IPS-18a (cell line): ENCODE measurements around the gene CCDC197.
A peak's percentile ranks its signal among the peaks of the same experiment; 100 is the strongest.

Experiments
- H3K27ac ChIP-seq: one replicate; pipeline ENCODE4 v1.5.1; 2013; ENCODE audit warnings: low read length
- H3K27me3 ChIP-seq: one replicate; pipeline ENCODE4 v1.6.1; 2013; ENCODE audit warnings: mild to moderate bottlenecking, low read length; ENCODE audit not compliant: control insufficient read depth, insufficient read depth
- H3K36me3 ChIP-seq: one replicate; pipeline ENCODE4 v1.6.1; 2013; ENCODE audit warnings: low read depth, low read length; ENCODE audit not compliant: control insufficient read depth
- H3K4me1 ChIP-seq: one replicate; pipeline ENCODE4 v1.6.1; 2013; ENCODE audit warnings: low read depth, low read length; ENCODE audit not compliant: control insufficient read depth
- H3K4me3 ChIP-seq: one replicate; pipeline ENCODE4 v1.5.1; 2013; ENCODE audit warnings: low read length
- H3K9ac ChIP-seq: one replicate; pipeline ENCODE4 v1.6.1; 2013; ENCODE audit warnings: mild to moderate bottlenecking, low read length, moderate library complexity
- H3K9me3 ChIP-seq: one replicate; pipeline ENCODE4 v1.6.1; 2013; ENCODE audit warnings: low read depth, low read length; ENCODE audit not compliant: control insufficient read depth

CCDC197 gene

DNA sequence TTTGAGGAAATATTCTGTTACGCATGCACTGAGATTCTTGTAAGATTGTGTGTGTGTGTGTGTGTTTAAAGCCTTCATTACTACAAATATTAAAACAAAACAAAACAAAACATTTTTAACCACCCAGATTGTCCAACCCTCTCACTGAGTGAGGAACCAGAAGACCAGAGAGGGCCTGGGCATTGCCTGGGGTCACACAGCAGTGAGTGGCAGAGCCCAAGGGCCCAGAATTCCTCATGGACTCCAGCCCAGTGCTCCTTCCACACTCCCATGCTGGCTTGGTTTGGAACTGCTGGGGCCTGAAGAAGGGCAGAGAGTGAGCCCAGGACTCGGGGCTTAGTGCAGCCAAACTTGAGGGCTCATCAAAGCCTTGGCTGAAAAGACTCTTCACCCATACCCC lies 27.4 kb downstream of the CCDC197 start:
- no peaks in the 10 kb centered on the region for H3K9me3 ChIP-seq
- H3K4me3 ChIP-seq: no peak overlapping the region
- no peak overlapping the region for H3K27ac ChIP-seq
- no peaks in the 10 kb centered on the region for H3K36me3 ChIP-seq
- H3K9ac ChIP-seq: no peak overlapping the region
- peaks cover 17% of the 10 kb centered on the region for H3K4me1 ChIP-seq
- H3K27me3 ChIP-seq: no peaks in the 10 kb centered on the region

DNA sequence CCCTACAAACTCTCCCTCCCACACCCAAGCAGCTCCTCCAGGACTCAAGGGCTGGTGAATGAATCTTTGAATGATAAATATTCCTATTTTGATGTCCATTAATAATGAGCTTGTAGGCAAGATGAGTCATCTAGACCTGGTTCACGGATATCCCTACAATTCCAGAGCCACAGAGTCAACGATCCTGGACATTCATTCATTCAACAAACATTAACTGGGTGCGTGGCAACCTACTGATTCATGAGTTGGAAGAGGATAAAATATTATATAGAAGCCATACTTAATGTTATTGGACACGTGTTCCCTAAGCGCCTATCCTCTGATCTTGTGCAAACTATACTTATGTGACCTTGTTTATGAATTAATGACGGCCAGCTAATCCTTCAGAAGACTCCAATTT lies 28.6 kb downstream of the CCDC197 start:
- Histone ChIP-seq H3K9me3 (no peaks in the 10 kb centered on the region), H3K4me1 (peaks cover 17% of the 10 kb centered on the region), H3K4me3 (peak overlapping the region; percentile 48), H3K27ac (no peak overlapping the region), H3K36me3 (no peaks in the 10 kb centered on the region), H3K27me3 (no peaks in the 10 kb centered on the region), H3K9ac (no peak overlapping the region)

GRCh38 chr14:94026173-94026888 lies 29.2 kb downstream of the CCDC197 start, which contains the start of gene OTUB2:
Gene OTUB2 (plus strand): TSS chr14:94026340. CDS start chr14:94026538, 198 bp downstream.
- Histone ChIP-seq H3K36me3 (no peaks in the 10 kb centered on the region), H3K9me3 (no peaks in the 10 kb centered on the region), H3K4me1 (peaks cover 17% of the 10 kb centered on the region), H3K27me3 (no peaks in the 10 kb centered on the region), H3K9ac (no peak within 1 kb of the TSS), H3K4me3 (peak within 1 kb of the TSS; percentile 48), H3K27ac (no peak within 1 kb of the TSS)

GRCh38 chr14:94026889-94027469 lies 29.9 kb downstream of the CCDC197 start:
- Histone ChIP-seq H3K4me1 (peaks cover 12% of the 10 kb centered on the region), H3K4me3 (peak overlapping the region; percentile 48), H3K9me3 (no peaks in the 10 kb centered on the region), H3K36me3 (no peaks in the 10 kb centered on the region), H3K27ac (no peak overlapping the region), H3K9ac (no peak overlapping the region), H3K27me3 (no peaks in the 10 kb centered on the region)

- Histone ChIP-seq H3K27ac (no peak overlapping the region), H3K4me3 (no peak overlapping the region), H3K4me1 (peaks cover 4% of the 10 kb centered on the region), H3K36me3 (no peaks in the 10 kb centered on the region), H3K9ac (no peak overlapping the region), H3K9me3 (no peaks in the 10 kb centered on the region), H3K27me3 (no peaks in the 10 kb centered on the region)
Observed at GRCh38 chr14:94027566-94028449, 30.7 kb downstream of the CCDC197 start.

- H3K4me3 ChIP-seq: no peak overlapping the region
- H3K27ac ChIP-seq: no peak overlapping the region
- H3K9ac ChIP-seq: no peak overlapping the region
Observed at GRCh38 chr14:94028450-94028826, 31.3 kb downstream of the CCDC197 start.

GRCh38 chr14:94029265-94029664 lies 32.2 kb downstream of the CCDC197 start:
- no peak overlapping the region for H3K27ac ChIP-seq
- H3K4me3 ChIP-seq: no peak overlapping the region
- H3K27me3 ChIP-seq: no peaks in the 10 kb centered on the region
- no peak overlapping the region for H3K9ac ChIP-seq
- no peaks in the 10 kb centered on the region for H3K9me3 ChIP-seq
- H3K36me3 ChIP-seq: no peaks in the 10 kb centered on the region
- H3K4me1 ChIP-seq: no peaks in the 10 kb centered on the region

More at GRCh38 chr14:94028450-94028826, 31.3 kb downstream of the CCDC197 start:
- no peaks in the 10 kb centered on the region for H3K36me3 ChIP-seq
- no peaks in the 10 kb centered on the region for H3K4me1 ChIP-seq
- H3K9me3 ChIP-seq: no peaks in the 10 kb centered on the region
- H3K27me3 ChIP-seq: no peaks in the 10 kb centered on the region

DNA sequence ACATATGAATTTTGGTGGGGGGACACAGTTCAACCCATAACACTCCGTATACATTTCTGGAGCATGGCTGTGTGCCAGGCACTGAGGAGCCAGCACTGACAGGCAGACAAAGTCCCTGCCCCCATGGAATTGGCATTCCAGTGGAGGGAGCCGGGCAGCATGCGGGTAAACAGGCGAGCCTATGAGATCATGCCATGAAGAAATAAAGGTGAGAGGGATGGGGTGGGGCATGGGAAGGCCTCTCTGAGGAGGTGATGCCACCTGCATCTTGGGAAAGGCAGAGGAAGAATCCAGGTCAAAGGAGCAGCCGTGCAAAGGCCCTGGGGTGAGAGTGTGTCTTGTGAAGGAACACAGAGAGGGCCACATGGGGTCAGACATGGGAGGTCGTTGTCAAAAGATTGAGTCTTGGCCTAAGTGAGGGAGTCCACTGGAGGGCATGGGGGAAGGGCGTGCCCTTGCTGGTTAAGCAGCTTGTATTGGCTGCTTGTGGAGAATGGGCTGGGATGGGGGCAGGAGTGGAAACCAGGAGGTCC lies 32.6 kb downstream of the CCDC197 start:
- H3K4me3 ChIP-seq: no peak overlapping the region
- no peak overlapping the region for H3K9ac ChIP-seq
- no peak overlapping the region for H3K27ac ChIP-seq
- no peaks in the 10 kb centered on the region for H3K36me3 ChIP-seq
- no peaks in the 10 kb centered on the region for H3K4me1 ChIP-seq
- H3K9me3 ChIP-seq: no peaks in the 10 kb centered on the region
- no peaks in the 10 kb centered on the region for H3K27me3 ChIP-seq

DNA sequence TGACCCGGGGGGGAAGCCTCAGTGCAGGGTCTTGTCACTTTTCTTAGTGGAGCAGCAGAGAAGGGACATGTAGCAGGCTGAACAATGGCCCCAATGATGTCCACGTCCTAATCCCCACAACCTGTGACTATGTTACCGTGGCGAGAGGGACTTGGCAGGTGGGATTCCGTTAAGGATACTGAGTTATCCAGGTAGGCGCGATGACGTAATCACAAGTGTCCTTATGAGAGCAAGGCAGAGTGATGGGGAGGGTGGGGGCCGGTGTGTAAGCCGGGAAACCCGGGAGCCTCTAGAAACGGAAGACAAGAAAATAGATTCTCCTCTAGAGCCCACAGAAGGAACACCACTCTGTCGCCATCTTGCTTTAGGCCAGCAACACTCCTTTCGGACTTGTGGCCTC lies 33.5 kb downstream of the CCDC197 start:
- H3K27ac ChIP-seq: no peak overlapping the region
- H3K27me3 ChIP-seq: no peaks in the 10 kb centered on the region
- H3K4me3 ChIP-seq: no peak overlapping the region

DNA sequence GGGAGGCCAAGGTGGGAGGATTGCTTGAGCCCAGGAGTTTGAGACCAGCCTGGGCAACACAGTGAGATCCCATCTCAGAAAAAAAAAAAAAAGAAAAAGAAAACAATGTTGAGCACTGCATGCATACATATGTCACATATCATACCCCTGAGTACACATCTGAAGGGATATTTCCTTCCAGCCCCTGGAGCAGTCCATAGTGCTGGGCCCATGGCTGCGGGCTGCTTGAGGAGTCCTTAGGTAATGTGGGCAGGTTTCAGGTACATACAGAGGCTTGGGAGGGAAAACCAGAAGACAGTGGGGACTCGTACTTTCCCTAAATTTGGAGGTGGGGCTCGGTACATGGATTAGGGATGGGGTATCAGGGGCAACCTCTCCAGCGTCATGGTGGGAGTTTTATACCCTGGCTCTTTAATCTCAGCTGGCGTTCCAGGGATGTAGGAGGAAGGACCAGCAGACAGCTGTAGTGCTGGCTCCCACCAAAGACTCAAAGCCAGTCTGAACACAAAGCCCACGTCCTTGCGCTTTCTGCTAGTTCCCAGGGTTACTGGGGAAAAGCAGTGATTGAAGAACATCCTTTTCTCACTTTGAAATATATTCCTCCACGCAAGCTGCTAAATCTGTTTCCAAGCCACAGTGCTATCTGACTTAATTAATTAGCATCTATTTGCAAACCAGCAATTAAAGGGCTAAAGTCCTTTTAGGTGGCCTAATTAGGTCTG lies 34.2 kb downstream of the CCDC197 start:
- peaks cover 1% of the 10 kb centered on the region for H3K4me1 ChIP-seq
- no peak overlapping the region for H3K27ac ChIP-seq
- H3K9ac ChIP-seq: no peak overlapping the region
- H3K9me3 ChIP-seq: no peaks in the 10 kb centered on the region
- H3K4me3 ChIP-seq: no peak overlapping the region
- no peaks in the 10 kb centered on the region for H3K27me3 ChIP-seq
- H3K36me3 ChIP-seq: no peaks in the 10 kb centered on the region

More for the DNA sequence above, 33.5 kb downstream of the CCDC197 start:
- Histone ChIP-seq H3K9ac (no peak overlapping the region), H3K9me3 (no peaks in the 10 kb centered on the region), H3K4me1 (no peaks in the 10 kb centered on the region), H3K36me3 (no peaks in the 10 kb centered on the region)

DNA sequence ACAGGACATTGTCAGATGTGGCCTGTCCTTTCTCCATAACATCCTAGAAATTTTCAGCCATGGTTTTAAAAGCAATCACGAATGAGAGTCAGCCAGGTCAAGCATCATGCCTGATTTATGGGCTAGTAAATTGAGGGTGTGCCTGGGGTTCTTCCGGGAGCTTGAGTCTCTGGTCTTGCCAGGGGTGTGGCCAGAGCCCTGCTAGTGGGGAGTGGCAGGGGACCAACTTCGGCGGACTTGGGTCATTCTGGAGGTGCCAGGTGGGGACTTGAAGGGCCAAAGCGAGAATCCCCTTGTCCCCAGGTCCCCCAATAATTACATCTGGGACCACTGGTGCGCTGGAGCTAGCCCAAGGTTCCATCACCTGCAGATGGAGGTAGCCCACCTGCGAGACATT lies 34.8 kb downstream of the CCDC197 start:
- no peak overlapping the region for H3K9ac ChIP-seq
- H3K27ac ChIP-seq: no peak overlapping the region
- no peak overlapping the region for H3K4me3 ChIP-seq
- no peaks in the 10 kb centered on the region for H3K9me3 ChIP-seq
- H3K36me3 ChIP-seq: no peaks in the 10 kb centered on the region
- no peaks in the 10 kb centered on the region for H3K27me3 ChIP-seq
- H3K4me1 ChIP-seq: peaks cover 3% of the 10 kb centered on the region
